Bronchial epithelial cell (primary cell): ENCODE results near the gene LPCAT2. TPM values are rescaled to one million over a fixed set of nuclear protein-coding genes. Genes with fewer than 3 reads are reported as not detected.

ENCODE experiments used
- DNase-seq: peaks from one replicate; pipeline ENCODE4 v3.0.0-alpha.2; 2010; ENCODE audit warnings: low read depth
- FAIRE-seq: peaks from 2 replicates; lab custom pipeline; 2011; peaks lifted over from hg19 to GRCh38; lab: Jason Lieb, UNC
- H3K27me3 ChIP-seq: 2 replicates; pipeline ENCODE4 v1.5.1; 2011; ENCODE audit warnings: low read length; ENCODE audit not compliant: control insufficient read depth, insufficient read depth
- H3K36me3 ChIP-seq: 2 replicates; pipeline ENCODE4 v1.5.1; 2011; ENCODE audit warnings: low read length; ENCODE audit not compliant: control insufficient read depth, insufficient read depth
- H3K4me3 ChIP-seq: 2 replicates; pipeline ENCODE4 v1.5.1; 2011; ENCODE audit warnings: mild to moderate bottlenecking, low read depth, low read length, control low read depth
- CTCF ChIP-seq: IDR thresholded peaks from 2 replicates; pipeline ENCODE4 v1.5.1; 2011; ENCODE audit warnings: mild to moderate bottlenecking, moderate library complexity, low read length, control low read depth, inconsistent platforms; ENCODE audit not compliant: insufficient read depth, severe bottlenecking
- total RNA-seq: library from RNA; depleted of rRNA; stranded (reverse); fragments of >200 nt; gene quantifications from 2 replicates; pipeline ENCODE4 v1.2.1, GENCODE V29; 2014

Gene LPCAT2
- total RNA-seq, 1 donor from 2014 or later: 11.8 TPM

- TF ChIP-seq CTCF: no peak
- no peak for FAIRE-seq
- Histone ChIP-seq H3K4me3 (no peak overlapping the region), H3K36me3 (no peaks in the 10 kb centered on the region), H3K27me3 (no peaks in the 10 kb centered on the region)
- DNase-seq: peak; percentile 34
These were observed 34.6 kb downstream of the LPCAT2 start for GRCh38 chr16:55543472-55543871.

- FAIRE-seq: peak; percentile 82
- DNase-seq: peak; percentile 95
These were observed 43.7 kb downstream of the LPCAT2 start for GRCh38 chr16:55552621-55553020.

GRCh38 chr16:55555436-55555835 is 46.6 kb downstream of the LPCAT2 start:
- FAIRE-seq (no peak), DNase-seq (peak; percentile 82)
- H3K36me3 ChIP-seq: no peaks in the 10 kb centered on the region
- no peak overlapping the region for H3K4me3 ChIP-seq
- no peak for TF ChIP-seq CTCF
- H3K27me3 ChIP-seq: no peaks in the 10 kb centered on the region

More at GRCh38 chr16:55552621-55553020, 43.7 kb downstream of the LPCAT2 start:
- TF ChIP-seq CTCF: no peak
- Histone ChIP-seq H3K36me3 (no peaks in the 10 kb centered on the region), H3K27me3 (no peaks in the 10 kb centered on the region), H3K4me3 (no peak overlapping the region)

- Histone ChIP-seq H3K36me3 (no peaks in the 10 kb centered on the region), H3K27me3 (no peaks in the 10 kb centered on the region), H3K4me3 (no peak overlapping the region)
- no peak for TF ChIP-seq CTCF
- FAIRE-seq: no peak
- peak; percentile 70 for DNase-seq
These were observed 48.3 kb downstream of the LPCAT2 start for GRCh38 chr16:55557186-55557585.

GRCh38 chr16:55559233-55559632 is 50.4 kb downstream of the LPCAT2 start:
- no peak for TF ChIP-seq CTCF
- H3K27me3 ChIP-seq: no peaks in the 10 kb centered on the region
- DNase-seq (peak; percentile 52), FAIRE-seq (no peak)
- no peak overlapping the region for H3K4me3 ChIP-seq
- no peaks in the 10 kb centered on the region for H3K36me3 ChIP-seq

GRCh38 chr16:55559933-55560516 is 51.2 kb downstream of the LPCAT2 start:
- no peak for TF ChIP-seq CTCF
- H3K27me3 ChIP-seq: no peaks in the 10 kb centered on the region
- no peak for FAIRE-seq
- H3K4me3 ChIP-seq: no peak overlapping the region
- no peak for DNase-seq
- no peaks in the 10 kb centered on the region for H3K36me3 ChIP-seq
